NCI-H146 treated with DMSO at 0.1 percent for 48 hours (cell line): ENCODE measurements around the gene LY6G5C.
"Not testable (repeated sequence)": the region's sequence is repeated elsewhere in the genome, so short reads cannot be mapped to it uniquely, and the experiment has no call there.

ENCODE experiments used
- DNase-seq: peaks from one replicate; lab custom pipeline; 2025; ENCODE audit not compliant: unreplicated experiment; lab: John Stamatoyannopoulos, UW

The LY6G5C gene

GRCh38 chr6:31715022-31715958 is 34.4 kb upstream of the LY6G5C start, which contains the start of gene LY6G6D:
Gene LY6G6D (plus strand): TSS chr6:31715348. CDS start chr6:31715356, 8 bp downstream.
- no peak for DNase-seq

- DNase-seq, result no peak
Observed at GRCh38 chr6:31713991-31714684, 33.3 kb upstream of the LY6G5C start.

- DNase-seq, result no peak
Observed at GRCh38 chr6:31713465-31713864, 32.6 kb upstream of the LY6G5C start.

- DNase-seq, result no peak
Observed at GRCh38 chr6:31712296-31712695, 31.4 kb upstream of the LY6G5C start.

- DNase-seq, result no peak
Observed at GRCh38 chr6:31711233-31711632, 30.4 kb upstream of the LY6G5C start.

GRCh38 chr6:31710523-31711219 is 29.8 kb upstream of the LY6G5C start:
- DNase-seq, result no peak

- not testable (repeated sequence) for DNase-seq
Observed at GRCh38 chr6:31709157-31709556, 28.3 kb upstream of the LY6G5C start.

- no peak for DNase-seq
Observed at GRCh38 chr6:31708224-31708623, 27.4 kb upstream of the LY6G5C start.

GRCh38 chr6:31707701-31708100 is 26.8 kb upstream of the LY6G5C start:
- no peak for DNase-seq

- no peak for DNase-seq
Observed at GRCh38 chr6:31706599-31706998, 25.7 kb upstream of the LY6G5C start, which contains the start of gene LY6G6F. Gene LY6G6F (plus strand): TSS chr6:31706866. CDS start chr6:31706907, 41 bp downstream.

- no peak for DNase-seq
Observed at GRCh38 chr6:31705931-31706330, 25.1 kb upstream of the LY6G5C start.

- DNase-seq, result peak; percentile 89
Observed at GRCh38 chr6:31702819-31703716, 22.2 kb upstream of the LY6G5C start, which contains the start of gene ABHD16A. Gene ABHD16A (minus strand): TSS chr6:31703324. CDS start chr6:31703281, 43 bp downstream.

- DNase-seq, result no peak
Observed at GRCh38 chr6:31702405-31702818, 21.5 kb upstream of the LY6G5C start.

GRCh38 chr6:31701666-31702404 is 21.0 kb upstream of the LY6G5C start:
- DNase-seq, result peak; percentile 44

GRCh38 chr6:31700740-31701401 is 20.0 kb upstream of the LY6G5C start:
- DNase-seq, result no peak

GRCh38 chr6:31697555-31697954 is 16.7 kb upstream of the LY6G5C start:
- DNase-seq, result no peak

- no peak for DNase-seq
Observed at GRCh38 chr6:31693535-31693934, 12.7 kb upstream of the LY6G5C start.

- DNase-seq, result no peak
Observed at GRCh38 chr6:31692886-31693285, 12.0 kb upstream of the LY6G5C start.

- no peak for DNase-seq
Observed at GRCh38 chr6:31692353-31692752, 11.5 kb upstream of the LY6G5C start.
